Left forelimb (tissue), 1 donor: ENCODE results near the gene PFN3.
"Not testable (repeated sequence)": the region's sequence is repeated elsewhere in the genome, so short reads cannot be mapped to it uniquely, and the experiment has no call there.

Experiments used
- DNase-seq: peaks from one replicate; pipeline ENCODE4 v3.0.0-alpha.2; 2018; ENCODE audit warnings: low spot score

Gene PFN3

GRCh38 chr5:177393206-177393765, 7.2 kb downstream of the PFN3 start:
- no peak for DNase-seq

GRCh38 chr5:177392765-177393164, 7.7 kb downstream of the PFN3 start:
- DNase-seq: no peak

GRCh38 chr5:177390363-177391300, 9.8 kb downstream of the PFN3 start:
- DNase-seq: peak; percentile 86

- no peak for DNase-seq
Observed at GRCh38 chr5:177389241-177390169, 11.0 kb downstream of the PFN3 start.

GRCh38 chr5:177388521-177389052, 11.9 kb downstream of the PFN3 start:
- no peak for DNase-seq

GRCh38 chr5:177387405-177387804, 13.1 kb downstream of the PFN3 start:
- DNase-seq: no peak

GRCh38 chr5:177386542-177386941, 13.9 kb downstream of the PFN3 start:
- no peak for DNase-seq

- DNase-seq: no peak
Observed at GRCh38 chr5:177385720-177386119, 14.7 kb downstream of the PFN3 start.

GRCh38 chr5:177384134-177384533, 16.3 kb downstream of the PFN3 start, which contains the start of gene SLC34A1:
TSS of gene SLC34A1 (plus strand) at chr5:177384434. CDS start at chr5:177385742, 1,308 bp downstream.
- no peak for DNase-seq

GRCh38 chr5:177383181-177383580, 17.3 kb downstream of the PFN3 start:
- no peak for DNase-seq

- DNase-seq: no peak
Observed at GRCh38 chr5:177382423-177383029, 17.9 kb downstream of the PFN3 start.

- DNase-seq: no peak
Observed at GRCh38 chr5:177380805-177381126, 19.7 kb downstream of the PFN3 start.

GRCh38 chr5:177378884-177379883, 21.3 kb downstream of the PFN3 start:
- DNase-seq: no peak

- DNase-seq: no peak
Observed at GRCh38 chr5:177377851-177378776, 22.3 kb downstream of the PFN3 start.

GRCh38 chr5:177376107-177376506, 24.4 kb downstream of the PFN3 start:
- DNase-seq: no peak

- not testable (repeated sequence) for DNase-seq
Observed at GRCh38 chr5:177375516-177375915, 24.9 kb downstream of the PFN3 start.

- no peak for DNase-seq
Observed at GRCh38 chr5:177374211-177374610, 26.2 kb downstream of the PFN3 start.

GRCh38 chr5:177373806-177374205, 26.7 kb downstream of the PFN3 start:
- DNase-seq: no peak

GRCh38 chr5:177372910-177373309, 27.6 kb downstream of the PFN3 start:
- DNase-seq: no peak
